HuH-7.5 (cell line): ENCODE results near the gene ATG13.

Experiments used
- DNase-seq: peaks from one replicate; pipeline ENCODE4 v3.0.0; 2011; ENCODE audit warnings: low spot score

ATG13 gene

DNA sequence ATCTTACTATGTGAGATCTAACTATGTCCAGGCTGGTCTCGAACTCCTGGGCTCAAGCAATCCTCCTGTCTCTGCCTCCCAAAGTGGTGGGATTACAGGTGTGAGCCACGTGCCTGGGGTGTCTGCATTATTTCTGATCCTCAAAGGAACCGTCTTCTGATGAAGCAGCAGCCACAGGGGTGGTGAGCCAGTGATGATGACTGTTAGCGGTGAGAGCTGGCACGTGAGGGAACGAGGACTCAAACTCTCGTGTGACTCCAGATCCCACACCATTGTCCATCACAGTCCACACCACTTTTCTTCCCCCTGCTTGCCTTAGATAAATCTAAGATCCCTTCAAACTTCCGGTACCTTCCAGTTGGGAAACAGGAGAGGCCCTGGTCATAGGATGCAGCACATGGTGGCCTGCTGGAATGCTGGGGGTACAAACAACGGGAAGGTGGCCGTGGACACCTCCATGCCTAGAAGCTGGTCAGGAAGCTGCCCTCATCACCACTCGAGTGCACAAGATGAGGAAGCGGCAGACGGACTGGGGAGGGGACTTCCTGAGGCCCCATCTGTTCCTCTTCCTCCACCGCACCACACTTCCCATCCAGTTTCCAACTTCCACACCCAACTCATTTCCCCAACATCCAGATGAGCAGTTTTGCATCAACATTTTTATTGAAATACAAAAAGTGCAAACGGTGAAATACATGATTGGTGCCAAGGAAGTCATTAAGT, 59.2 kb downstream of the ATG13 start:
- no peak for DNase-seq

DNA sequence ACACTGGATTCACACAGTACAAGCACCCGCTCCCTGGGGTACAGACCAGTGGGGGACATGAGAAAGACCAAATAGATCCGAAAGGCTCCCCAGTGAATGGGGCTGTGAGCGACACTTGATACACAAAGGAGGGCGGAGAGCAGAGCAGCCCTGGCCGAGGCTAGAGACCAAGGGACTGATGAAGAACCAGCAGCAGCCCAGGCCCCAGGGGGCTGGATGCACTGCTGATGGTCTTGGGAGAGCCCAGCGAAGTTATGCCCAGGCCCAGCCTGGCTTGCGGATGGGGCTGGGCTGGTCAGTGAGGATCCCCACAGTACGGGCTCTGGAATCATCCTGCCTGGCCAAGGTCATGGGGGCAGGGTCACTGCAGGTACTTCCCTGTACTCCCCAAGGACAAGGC, 59.8 kb downstream of the ATG13 start:
- no peak for DNase-seq

DNA sequence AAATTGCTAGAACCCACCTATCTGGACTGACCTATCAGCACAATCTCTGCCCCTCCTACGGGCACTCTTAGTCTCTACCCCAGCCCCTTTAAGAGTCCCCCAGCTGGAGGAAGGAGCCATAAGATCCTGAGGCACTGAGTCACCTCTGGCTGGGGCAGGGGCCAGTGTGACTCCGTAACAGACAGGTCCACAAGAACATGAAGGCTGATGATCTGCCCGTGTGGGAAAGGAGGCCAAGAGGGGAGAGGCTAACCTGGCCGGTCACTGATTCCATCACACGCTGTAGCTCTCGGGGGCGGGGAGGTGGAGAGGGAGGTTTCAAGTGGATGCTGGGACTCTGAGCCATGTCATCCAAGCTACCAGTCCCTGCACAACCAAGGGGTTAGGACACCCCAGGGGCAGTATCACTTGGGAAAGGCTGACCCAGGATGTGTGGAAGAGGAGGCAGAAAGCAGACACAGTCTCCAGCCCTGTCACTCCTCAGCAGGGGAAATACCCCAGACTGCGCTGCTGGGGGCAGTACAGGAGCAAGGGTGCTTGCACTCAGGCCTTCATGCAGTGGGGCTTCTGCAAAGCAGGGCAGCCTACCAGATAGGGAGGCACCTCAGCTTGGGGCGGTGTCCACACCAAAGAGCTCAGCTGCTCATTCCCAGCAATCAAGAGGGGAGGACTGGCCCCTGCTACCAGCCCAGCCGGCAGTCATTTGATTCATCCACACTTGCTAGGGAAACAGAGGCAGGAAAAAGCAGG, 60.8 kb downstream of the ATG13 start:
- no peak for DNase-seq

DNA sequence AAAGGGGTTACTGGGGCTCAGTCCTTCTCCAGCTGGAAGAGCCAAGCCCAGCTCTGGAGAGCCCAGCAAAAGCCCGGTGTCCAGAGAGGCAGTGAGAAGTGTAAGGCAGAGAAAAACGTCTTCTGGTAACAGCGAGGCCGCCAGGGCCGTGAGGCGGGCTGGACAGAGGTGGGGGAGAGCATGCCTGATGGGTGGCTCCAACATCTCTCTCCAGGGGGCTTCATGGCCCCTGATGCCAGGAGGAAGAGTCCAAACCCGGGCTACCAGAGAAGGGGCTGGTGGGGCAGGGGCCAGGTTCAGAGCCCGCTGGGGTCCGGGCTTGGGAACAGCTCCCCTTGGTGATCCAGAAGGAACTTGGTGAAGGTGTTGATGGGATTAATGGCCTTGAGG, 61.4 kb downstream of the ATG13 start:
- DNase-seq = no peak

DNA sequence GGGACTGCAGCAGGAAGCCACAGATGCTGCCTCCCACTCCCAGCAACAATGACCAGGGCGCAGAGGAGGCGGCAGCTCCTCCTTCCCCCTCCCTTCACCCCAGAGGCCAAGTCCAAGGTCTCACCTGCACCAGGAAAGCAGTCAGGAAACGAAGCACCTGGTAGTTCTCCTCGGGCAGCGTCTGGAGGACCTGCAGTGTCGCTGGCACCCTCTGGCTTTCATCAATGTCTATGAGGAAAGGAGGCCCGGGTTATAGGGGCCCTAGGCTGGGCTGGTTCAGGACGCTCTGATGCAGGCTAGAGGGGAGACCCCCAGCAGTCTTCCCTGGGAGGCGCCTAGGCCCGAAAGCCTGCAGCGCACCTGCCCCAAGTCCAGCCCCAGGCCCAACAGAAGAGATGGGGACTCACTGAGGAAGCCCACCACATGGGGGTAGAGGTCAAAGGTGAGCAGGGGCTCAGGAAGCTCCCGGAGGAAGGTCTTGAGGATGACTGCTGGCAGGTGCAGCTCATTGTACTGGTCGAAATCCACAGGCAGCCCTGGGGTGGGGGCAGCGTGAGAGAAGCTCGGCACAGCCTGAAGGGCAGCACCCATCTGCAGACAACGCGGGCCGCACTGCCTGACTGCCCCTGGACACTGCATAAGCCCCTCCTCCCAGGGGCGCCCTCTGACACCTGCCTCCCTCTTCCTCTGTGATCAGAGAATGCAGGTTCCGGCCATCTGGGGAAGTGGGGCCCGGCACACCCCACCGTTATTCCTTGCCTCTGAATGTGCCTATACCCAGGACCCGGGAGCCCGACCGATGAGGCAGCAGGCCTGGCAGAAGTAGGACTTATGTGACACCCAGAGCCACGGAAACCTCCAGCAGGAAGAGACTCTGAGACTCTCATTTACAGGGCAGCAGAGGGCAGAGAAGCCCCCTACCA, 62.1 kb downstream of the ATG13 start:
- DNase-seq = no peak

DNA sequence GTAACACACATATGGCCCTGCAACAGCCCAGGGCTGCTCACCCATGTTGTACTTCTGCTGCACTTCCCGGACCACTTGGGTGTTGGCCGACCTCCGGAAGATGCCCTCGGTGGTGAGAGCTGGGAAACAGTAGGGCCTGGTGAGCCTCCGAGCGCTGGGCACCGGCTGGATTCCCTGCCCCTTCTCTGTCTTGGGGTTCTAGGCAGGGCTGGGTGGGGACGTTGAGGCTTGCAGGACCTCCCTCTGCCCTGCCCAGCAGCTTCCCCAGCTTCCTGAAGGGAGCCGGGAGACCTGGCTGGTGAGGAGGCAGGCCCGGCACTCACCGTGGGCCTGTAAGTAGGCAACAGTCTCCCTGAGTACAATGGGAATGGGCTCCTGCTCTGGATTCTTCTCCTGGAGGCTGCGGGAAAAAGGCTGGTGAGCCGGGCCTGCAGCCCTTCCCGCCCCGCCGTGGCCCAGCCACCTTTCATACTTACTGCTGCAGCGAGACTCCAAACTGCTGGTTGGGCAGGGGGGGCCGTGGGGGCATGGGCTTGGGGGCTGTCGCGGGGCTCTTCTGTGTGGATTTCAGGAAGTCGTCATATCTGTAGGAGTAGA, 62.9 kb downstream of the ATG13 start:
- no peak for DNase-seq

DNA sequence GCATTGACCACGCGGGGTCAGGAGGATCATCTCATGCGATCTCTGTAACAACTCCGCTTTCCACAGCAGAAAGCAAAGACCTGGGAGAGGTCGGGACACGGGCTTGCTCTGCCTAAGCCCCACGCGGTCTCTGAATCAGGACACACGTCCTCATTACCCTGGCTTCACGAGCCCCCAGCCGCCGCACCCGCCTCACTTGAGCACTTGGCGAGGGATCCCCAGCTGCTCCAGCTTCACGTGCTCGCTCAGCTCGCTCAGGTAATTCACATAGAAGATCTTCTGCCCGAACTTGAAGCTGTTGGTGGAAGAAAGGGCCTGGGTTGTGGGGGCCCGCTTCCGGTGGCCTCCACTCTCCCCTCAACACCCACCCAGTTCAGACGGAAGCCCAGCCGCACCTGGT, 63.5 kb downstream of the ATG13 start:
- no peak for DNase-seq

DNA sequence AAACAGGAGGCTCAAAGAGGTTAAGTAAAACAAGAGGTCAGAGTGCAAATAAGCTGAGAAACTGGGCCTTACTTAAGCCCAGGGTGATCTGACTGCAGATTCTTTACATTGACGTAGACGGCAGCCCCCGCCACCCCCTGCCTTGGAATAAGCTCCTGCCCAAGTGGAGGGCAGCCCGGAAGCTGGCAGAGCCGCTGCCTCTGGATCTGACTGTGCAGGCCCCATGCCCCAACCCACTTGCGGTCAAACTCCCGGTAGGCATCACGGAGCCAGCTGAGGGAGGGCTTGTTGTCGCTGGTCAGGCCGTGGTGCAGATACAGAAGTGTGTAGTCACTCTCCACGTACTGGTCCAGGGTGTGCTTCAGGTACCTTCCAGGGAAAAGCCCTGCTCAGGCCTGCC, 64.5 kb downstream of the ATG13 start:
- no peak for DNase-seq

DNA sequence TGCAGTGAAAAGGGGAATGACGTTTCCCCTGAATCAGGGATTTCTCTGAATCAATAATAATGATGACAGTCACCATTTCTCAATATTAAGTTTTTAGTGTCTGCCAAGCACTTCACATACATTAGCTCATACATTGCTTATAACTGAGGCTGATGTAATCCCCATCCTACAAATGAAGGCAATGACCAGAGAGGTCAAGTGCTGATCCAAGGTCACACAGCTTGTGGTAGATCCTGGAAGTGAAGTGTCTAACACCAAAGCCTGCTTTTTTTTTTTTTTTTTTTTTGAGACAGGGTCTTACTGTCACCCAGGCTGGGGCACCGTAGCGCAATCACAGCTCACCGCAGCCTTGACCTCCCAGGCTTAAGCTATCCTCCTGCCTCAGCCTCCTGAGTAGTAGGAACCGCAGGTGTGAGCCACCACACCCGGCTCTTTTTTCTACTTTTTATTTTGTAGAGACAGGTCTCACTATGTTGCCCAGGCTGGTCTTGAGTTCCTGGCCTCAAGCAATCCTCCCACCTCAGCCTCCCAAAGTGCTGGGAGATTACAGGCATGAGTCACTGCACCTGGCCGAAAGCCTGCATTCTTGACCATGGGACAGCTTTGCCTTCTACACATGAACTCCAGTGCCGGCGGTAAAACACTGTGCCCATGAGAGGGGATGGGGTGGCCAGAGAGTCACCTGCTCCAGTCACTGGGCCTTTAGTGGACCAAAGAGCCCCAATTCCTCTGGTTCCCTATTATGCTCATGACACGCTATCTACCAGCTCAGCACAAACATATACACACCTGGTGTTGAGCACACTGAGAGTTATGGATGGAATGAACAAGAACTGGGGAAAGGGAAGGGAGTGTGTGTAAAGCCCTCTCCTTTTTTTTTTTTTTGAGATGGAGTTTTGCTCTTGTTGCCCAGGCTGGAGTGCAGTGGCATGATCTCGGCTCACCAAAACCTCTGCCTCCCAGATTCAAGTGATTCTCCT, 65.7 kb downstream of the ATG13 start:
- no peak for DNase-seq

DNA sequence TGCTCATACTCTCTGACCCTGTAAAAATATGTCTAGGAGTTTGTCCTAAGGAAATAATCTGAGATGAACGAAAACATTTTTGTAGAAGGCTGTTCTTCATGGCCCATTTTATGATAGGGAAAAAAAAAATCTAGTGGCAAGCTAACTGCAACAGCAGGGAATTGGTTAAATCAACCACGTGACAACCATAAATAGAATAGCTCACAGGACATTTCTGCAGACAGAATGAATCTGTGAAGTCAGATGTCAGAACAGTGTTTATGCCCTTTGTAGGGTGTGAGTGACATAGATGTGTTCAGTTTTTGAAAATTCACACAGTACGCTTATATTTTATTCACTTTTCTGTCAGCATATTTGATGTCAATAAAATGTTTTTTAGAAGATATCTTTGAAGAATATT, 67.0 kb downstream of the ATG13 start:
- DNase-seq = no peak

DNA sequence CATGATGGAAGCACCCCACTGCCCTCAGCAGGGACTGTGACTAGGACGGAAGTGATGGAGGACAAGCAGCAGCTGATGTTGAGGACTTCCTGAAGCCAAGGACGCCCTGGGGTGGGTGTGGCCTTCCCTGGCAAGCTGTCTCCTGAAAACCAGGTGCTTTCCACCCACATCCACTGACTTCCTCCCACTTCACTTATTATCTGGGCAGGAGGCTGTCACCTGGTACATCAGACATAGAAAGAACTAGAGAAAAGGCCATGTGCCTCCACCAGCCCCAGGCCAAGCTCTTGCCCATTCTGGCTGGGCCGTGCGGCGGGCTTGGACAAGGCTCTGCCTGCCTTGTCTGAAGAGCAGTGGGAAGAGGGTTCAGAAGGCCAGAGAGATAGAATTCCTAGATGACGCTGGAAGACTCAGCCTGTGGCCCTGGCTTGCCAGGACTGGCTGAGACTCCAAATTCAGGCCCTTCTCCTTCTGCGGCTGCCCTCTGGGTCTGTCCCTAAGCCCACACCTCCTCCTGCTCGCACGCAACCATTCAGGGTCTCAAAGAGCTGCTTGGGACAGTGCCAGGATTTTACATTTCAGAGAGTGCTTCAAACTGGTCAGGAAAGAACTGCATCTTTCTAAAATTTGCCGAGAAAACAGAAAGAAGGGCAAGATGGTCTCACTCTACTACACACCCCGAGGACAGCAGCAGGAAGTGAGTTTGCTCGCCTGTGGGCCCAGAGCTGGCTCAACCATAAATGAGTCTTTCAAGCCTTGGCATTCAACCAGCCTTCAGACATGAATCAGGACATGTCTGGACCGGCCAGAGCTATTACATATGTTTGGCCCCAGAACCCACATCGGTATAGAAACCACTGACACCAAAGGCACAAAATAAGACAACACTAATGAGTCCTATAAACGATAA, 69.8 kb downstream of the ATG13 start:
- no peak for DNase-seq

DNA sequence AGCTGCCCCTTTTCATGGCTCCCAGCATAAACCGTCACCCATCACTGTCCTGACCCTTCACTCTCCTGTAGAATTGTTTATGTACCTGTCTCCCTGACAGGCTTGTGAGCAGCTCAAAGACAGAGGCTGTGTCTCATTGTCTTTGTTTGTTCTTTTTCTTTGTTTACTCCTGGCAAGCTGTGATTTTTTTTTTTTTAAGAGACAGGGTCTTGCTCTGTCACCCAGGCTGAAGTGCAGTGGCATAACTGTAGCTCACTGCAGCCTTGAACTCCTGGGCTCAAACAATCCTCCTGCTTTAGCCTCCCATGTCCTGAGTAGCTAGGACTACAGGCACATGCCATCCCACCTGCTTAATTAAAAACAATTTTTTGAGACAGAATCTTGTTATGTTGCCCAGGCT, 73.3 kb downstream of the ATG13 start:
- DNase-seq = no peak

DNA sequence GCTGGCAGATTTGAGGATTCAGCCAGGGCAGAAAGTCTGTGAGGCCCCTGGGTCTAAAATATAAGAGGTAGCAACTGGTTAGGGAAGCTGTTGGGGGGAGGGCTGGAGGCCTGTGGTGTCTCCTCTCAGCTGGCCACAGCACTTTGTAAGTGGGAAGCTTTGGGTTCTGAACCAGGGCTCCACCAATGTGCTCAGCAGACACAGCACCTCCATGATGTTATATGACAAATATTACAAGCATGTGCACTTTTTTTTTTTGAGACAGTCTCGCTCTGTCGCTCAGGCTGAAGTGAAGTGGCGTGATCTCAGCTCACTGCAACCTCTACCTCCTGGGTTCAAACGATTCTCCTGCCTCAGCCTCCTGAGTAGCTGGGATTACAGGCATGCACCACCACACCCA, 75.1 kb downstream of the ATG13 start:
- no peak for DNase-seq

DNA sequence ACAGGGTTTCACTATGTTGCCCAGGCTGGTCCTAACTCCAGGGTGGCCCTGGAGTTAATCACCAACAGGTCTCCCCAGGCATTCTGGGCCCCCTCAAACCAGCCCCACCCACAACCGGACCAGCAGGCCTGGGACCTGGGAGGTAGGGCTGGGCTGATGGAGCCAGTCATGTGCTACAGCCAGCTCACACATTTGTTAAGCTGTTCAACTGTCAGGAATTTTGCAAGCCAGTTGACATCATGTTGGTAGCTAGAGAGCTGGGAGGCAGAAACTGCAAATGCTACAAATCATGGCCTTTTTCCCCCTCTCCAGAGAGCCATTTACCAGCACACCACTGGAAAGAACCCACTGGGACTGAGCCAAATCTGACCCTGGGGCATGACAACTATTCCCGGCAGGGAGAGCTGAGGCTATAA, 76.3 kb downstream of the ATG13 start:
- no peak for DNase-seq

DNA sequence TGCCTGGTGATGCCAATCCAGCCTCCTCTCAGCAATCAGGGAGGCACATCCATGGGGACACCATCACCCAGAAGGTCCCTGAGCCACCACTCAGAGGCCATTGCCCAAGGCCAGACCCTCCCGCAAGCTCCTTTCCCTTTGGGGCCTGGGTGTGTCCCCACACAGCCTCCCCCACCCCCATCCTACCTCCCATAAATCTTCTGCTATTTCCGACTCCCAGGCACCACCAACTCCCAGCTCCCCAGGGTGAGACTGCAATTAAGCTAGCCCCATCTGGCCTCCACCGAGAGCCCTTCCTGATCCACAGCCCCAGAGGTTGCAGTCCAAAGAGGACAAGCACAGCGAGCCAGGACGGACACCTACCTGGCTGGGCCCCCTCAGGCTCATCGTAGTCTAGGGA, 76.7 kb downstream of the ATG13 start:
- no peak for DNase-seq

DNA sequence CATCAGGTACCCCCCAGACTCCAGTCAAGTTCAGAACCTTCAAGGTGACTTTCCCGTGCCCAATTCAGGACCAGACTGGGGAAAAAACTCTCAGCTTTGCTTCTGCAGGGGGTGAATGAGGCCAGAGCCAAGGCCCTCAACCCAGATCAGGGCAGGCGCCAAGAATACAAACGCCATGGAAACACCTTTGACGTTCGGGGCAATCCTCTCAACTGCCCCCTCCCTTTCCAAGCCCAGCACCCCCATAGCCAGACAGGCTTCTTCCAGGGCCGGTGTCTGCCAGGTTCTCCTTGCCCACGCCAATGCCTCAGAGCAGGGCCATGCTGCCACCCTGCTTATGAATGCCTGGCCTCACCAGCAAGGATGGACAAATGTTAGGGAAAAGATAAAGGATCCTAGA, 77.3 kb downstream of the ATG13 start:
- DNase-seq = no peak

DNA sequence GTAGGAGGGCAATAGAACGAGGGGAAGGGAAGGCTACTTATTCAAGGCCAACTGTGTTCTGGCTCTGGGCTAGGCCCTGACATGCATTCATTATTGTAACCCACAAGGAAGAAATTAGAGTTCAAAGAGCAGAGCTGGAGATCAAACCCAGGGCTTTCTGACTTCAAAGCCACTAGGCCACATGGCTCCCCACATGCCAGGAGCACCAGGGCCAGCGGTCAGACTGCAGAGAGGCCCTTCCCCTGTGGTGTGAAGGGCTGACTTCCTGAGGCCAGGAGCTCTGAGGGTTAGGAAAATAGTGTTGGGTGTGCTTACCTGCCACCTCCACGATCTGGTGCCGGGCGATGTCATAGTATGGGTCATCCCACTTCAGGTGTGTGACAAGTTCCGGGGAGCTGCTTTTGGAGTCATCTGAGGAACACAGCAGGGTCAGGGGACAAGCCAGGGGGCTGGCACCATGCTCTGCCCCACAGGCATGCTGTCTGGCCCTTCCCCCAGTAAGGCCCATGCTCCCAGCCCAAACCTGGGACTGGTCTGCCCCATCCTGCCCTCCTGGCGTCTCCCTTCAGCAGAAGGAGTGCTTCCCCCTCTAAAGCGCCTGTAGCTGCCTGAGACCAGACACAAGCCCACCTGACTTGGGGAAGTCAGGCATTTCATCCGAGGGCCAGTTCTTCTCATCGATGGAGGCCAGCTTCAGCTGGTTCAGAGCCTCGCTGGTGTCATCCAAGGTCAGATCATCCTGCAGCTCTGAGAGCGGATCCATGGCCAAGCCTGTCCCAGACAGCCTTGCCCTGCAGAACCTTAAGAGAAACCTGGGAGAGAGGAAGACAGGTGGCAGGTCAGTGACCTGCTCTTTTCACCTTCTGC, 78.2 kb downstream of the ATG13 start:
- DNase-seq = no peak

DNA sequence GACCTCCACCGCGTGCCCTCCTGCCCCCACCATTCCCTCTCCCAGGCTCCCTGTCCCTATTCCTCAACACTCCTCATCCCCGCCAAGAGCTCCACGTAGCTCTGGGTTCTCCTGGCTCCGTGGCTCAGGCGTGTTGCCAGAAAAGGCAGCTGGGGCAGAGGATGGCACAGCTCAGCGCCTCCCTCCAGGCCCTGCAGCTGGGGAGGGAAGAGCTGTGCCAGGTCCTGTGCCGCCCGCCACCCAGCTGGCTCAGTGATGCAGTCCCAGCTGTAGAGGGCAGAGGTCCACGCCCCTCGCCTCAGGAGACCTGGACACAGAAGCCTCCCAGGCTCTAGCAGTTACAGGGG, 78.8 kb downstream of the ATG13 start:
- no peak for DNase-seq

DNA sequence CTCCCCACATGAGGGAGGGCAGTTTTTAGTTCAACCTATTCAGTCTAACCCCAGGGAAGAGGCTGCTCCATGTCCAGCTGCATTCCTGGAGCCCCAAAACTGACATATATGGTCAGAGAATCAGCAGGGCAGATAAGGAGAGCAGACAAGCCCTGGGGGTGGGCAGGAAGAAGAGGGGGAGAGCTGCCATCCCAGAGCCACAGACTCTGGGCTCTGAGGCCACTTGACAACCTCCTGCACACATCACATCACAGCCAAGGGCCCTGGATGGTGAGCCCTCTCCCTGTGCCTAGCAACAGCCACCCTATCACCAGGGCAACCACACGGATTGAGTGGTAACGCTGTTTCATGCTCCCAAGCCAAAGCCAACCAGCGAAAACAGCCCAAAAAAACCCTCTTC, 80.0 kb downstream of the ATG13 start:
- no peak for DNase-seq
